Stomach (tissue), 4 donors: Measurements from ENCODE around the gene MYO9A.

ENCODE experiments used
- CTCF ChIP-seq, 7 experiments: fragments of 450-650 bp in 4 of 7; fragments of 200-600 bp in 3 of 7; sonication (generic) in 3 of 7; IDR thresholded peaks; one replicate each; pipeline ENCODE4 v1.5.1; 2016 to 2019; ENCODE audit warnings: antibody characterized with exemption in 7 of 7, control low read depth in 2 of 7, mild to moderate bottlenecking in 1 of 7
- EP300 ChIP-seq: sonication (generic); formaldehyde crosslinking; IDR thresholded peaks from one replicate; pipeline ENCODE4 v1.6.1; 2017; ENCODE audit warnings: antibody characterized with exemption
- POLR2A ChIP-seq, 4 donors: fragments of 450-650 bp; IDR thresholded peaks; one replicate each; pipeline ENCODE4 v1.6.1; 2016; ENCODE audit warnings: antibody characterized with exemption in 4 of 4, control low read depth in 2 of 4, mild to moderate bottlenecking in 1 of 4, moderate library complexity in 1 of 4
- POLR2AphosphoS5 ChIP-seq, 3 donors: sonication (generic); formaldehyde crosslinking; IDR thresholded peaks; one replicate each; pipeline ENCODE4 v1.6.1; 2016; ENCODE audit warnings: antibody characterized with exemption in 3 of 3

DNA sequence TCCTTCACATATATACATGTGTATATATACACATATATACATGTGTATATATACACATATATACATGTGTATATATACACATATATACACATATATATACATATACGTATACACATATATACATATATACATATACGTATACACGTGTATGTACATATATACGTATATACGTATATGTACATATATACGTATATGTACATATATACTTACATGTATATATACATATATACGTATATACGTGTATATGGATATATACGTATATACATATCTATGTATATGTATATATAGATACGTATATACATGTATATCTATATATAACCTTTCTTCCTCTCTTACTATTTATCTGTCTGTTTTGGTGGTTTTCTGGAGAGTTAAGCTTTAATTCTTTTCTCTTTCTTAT lies 192.8 kb downstream of the MYO9A start:
- TF ChIP-seq CTCF (IDR thresholded peaks at IDR 0.05) (no peak), POLR2AphosphoS5 (IDR thresholded peaks at IDR 0.05) (no peak), EP300 (no peak), POLR2A (IDR thresholded peaks at IDR 0.05) (no peak)
